ENCODE measurements around the gene KDM4B. TPM values are rescaled to one million over a fixed set of nuclear protein-coding genes. Genes with fewer than 3 reads are reported as not detected.

The KDM4B gene
- total RNA-seq, 1 experiment from 2014 or later: 43.7 TPM

DNA sequence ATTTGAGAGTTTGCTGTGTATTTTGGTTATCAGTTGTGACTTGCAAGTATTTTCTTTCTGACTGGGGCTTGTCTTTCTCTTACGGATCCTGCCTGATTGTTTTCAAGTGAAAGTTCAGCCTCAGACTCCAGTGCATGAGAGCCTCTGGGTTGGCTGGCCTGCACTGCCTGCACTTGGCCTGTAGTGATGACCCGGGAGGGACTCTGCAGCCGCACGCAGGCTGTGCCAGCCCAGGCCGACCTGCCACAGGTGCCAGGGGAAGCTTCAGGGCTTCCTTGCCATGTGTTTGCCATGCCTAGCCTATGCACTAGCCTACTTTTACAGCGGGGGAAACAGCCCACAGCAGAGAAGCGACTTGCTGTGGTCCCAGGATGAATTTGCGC lies 77.0 kb downstream of the KDM4B start:
- no CpG with 5 or more reads among the region's 8 CpGs for WGBS (ENCODE audit: extremely low coverage, insufficient read length, low lambda C conversion rate)
- Histone ChIP-seq H3K79me1 (ENCODE audit: insufficient read depth, low read depth, low read length, poor library complexity, severe bottlenecking) (no peaks in the 10 kb centered on the region), H2BK15ac (ENCODE audit: low read depth, low read length) (no peak overlapping the region), H3K9ac (ENCODE audit: extremely low read depth, insufficient read length, low read length) (no peak overlapping the region), H2BK5ac (ENCODE audit: insufficient read length, low read length) (no peak overlapping the region), H2AFZ (ENCODE audit: low read length) (no peak overlapping the region), H4K91ac (ENCODE audit: insufficient read length, low read depth, low read length) (no peak overlapping the region), H3K23me2 (ENCODE audit: insufficient read length, low read depth, low read length, poor library complexity, severe bottlenecking) (no peaks in the 10 kb centered on the region), H3K14ac (ENCODE audit: insufficient read depth, low read length) (no peak overlapping the region), H3K9me3 (ENCODE audit: control insufficient read depth, low read depth, low read length) (no peaks in the 10 kb centered on the region), H3K4ac (ENCODE audit: low read depth, low read length) (no peak overlapping the region), H4K20me1 (ENCODE audit: control insufficient read depth, insufficient read depth, insufficient read length) (peaks cover 2% of the 10 kb centered on the region), H3K23ac (ENCODE audit: insufficient read length, low read depth, low read length) (no peak overlapping the region), H3K27me3 (ENCODE audit: insufficient read depth, low read length) (no peaks in the 10 kb centered on the region), H3K4me1 (ENCODE audit: insufficient read depth, low read length) (no peaks in the 10 kb centered on the region), H4K8ac (replicated peaks; ENCODE audit: insufficient read length, low read depth, low read length) (no peak overlapping the region), H2BK12ac (ENCODE audit: insufficient read length, low read depth, low read length) (no peak overlapping the region), H3K18ac (ENCODE audit: insufficient read length, low read depth, low read length) (no peak overlapping the region), H3K27ac (ENCODE audit: insufficient read length, low read depth, low read length) (no peak overlapping the region), H2AK5ac (ENCODE audit: insufficient read length, low read length) (no peak overlapping the region), H3K4me2 (ENCODE audit: insufficient read depth, insufficient read length, low read length) (no peak overlapping the region), H3K79me2 (ENCODE audit: insufficient read depth, low read length) (no peaks in the 10 kb centered on the region), H2BK120ac (ENCODE audit: low read depth, low read length, poor library complexity, severe bottlenecking) (no peak overlapping the region), H4K5ac (ENCODE audit: insufficient read length, low read depth, low read length) (no peak overlapping the region), H3K56ac (ENCODE audit: insufficient read length, low read depth, low read length) (no peak overlapping the region), H2BK20ac (ENCODE audit: low read depth, low read length, poor library complexity, severe bottlenecking) (no peak overlapping the region), H3T11ph (ENCODE audit: low read length) (no peak overlapping the region)
- no peak overlapping the region for H3K4me3 Mint-ChIP-seq
- peaks cover 0 to 18% of the 10 kb centered on the region in 2 experiments; a peak in 2 of 4 replicates for H3K4me1 Mint-ChIP-seq
- TF ChIP-seq CTCF (conservative IDR thresholded peaks at IDR 0.05): no peak
- no peaks in the 10 kb centered on the region for H3K27me3 Mint-ChIP-seq (ENCODE audit: low read depth)
- peaks cover 1 to 30% (median 20%) of the 10 kb centered on the region in 3 experiments; a peak in 6 of 7 replicates for H3K36me3 Mint-ChIP-seq (ENCODE audit: insufficient read depth in 1 of 3, low read depth in 3 of 3)
- H3K9me3 Mint-ChIP-seq: no peaks in the 10 kb centered on the region
- H3K27ac Mint-ChIP-seq: peak overlapping the region in 2 of 3 experiments; percentile 85 to 88; a peak in 3 of 7 replicates
- DNase-seq: no peak
